Neutrophil (primary cell): ENCODE results near the gene CHAD.
A peak's percentile ranks its signal among the peaks of the same experiment; 100 is the strongest.
"Not testable (repeated sequence)": the region's sequence is repeated elsewhere in the genome, so short reads cannot be mapped to it uniquely, and the experiment has no call there.

ENCODE experiments used
- H3K27ac ChIP-seq: fragments of 200-600 bp; sonication (generic); 2 replicates; pipeline ENCODE4 v1.5.1; 2016; ENCODE audit warnings: mild to moderate bottlenecking, moderate library complexity
- H3K27me3 ChIP-seq: fragments of 200-600 bp; sonication (generic); 2 replicates; pipeline ENCODE4 v1.6.0; 2016; ENCODE audit warnings: mild to moderate bottlenecking
- H3K36me3 ChIP-seq: fragments of 200-600 bp; sonication (generic); 2 replicates; pipeline ENCODE4 v1.5.1; 2017
- H3K4me1 ChIP-seq, 2 experiments: fragments of 200-600 bp in 1 of 2; sonication (generic) in 1 of 2; 1 replicate in 1 of 2; 2 replicates in 1 of 2; pipeline versions ENCODE4 v1.5.1 to v1.6.1; 2013 to 2016; ENCODE audit warnings: low read depth in 1 of 2, low read length in 1 of 2, mild to moderate bottlenecking in 1 of 2, moderate library complexity in 1 of 2; ENCODE audit not compliant: control insufficient read depth in 1 of 2, insufficient read depth in 1 of 2
- H3K4me3 ChIP-seq, 2 experiments: fragments of 200-600 bp in 1 of 2; sonication (generic) in 1 of 2; 1 replicate in 1 of 2; 2 replicates in 1 of 2; pipeline ENCODE4 v1.5.1; 2013 to 2016; ENCODE audit warnings: low read depth in 1 of 2, low read length in 1 of 2, mild to moderate bottlenecking in 1 of 2, moderate library complexity in 1 of 2
- H3K9me3 ChIP-seq: fragments of 200-600 bp; sonication (generic); 2 replicates; pipeline ENCODE4 v1.5.1; 2016
- CTCF ChIP-seq: fragments of 200-600 bp; sonication (generic); IDR thresholded peaks from 2 replicates; pipeline ENCODE4 v1.5.1; 2016; ENCODE audit warnings: antibody characterized with exemption

The CHAD gene

GRCh38 chr17:50430821-50431618, 37.7 kb downstream of the CHAD start:
- Histone ChIP-seq H3K36me3 (no peaks in the 10 kb centered on the region), H3K27ac (no peak overlapping the region), H3K4me3 (no peak overlapping the region), H3K27me3 (no peaks in the 10 kb centered on the region), H3K4me1 (peaks cover 10 to 11% of the 10 kb centered on the region in 2 experiments), H3K9me3 (no peaks in the 10 kb centered on the region)
- TF ChIP-seq CTCF: no peak

- peaks cover 14 to 18% of the 10 kb centered on the region in 2 experiments for H3K4me1 ChIP-seq
- no peaks in the 10 kb centered on the region for H3K27me3 ChIP-seq
- H3K9me3 ChIP-seq: no peaks in the 10 kb centered on the region
- no peak for TF ChIP-seq CTCF
- no peak overlapping the region for H3K4me3 ChIP-seq
- H3K27ac ChIP-seq: no peak overlapping the region
- no peaks in the 10 kb centered on the region for H3K36me3 ChIP-seq
Observed at GRCh38 chr17:50429793-50430192, 38.9 kb downstream of the CHAD start.

- Histone ChIP-seq H3K9me3 (no peaks in the 10 kb centered on the region), H3K36me3 (no peaks in the 10 kb centered on the region), H3K27ac (no peak overlapping the region), H3K4me1 (peaks cover 14 to 18% of the 10 kb centered on the region in 2 experiments), H3K4me3 (no peak overlapping the region), H3K27me3 (no peaks in the 10 kb centered on the region)
- no peak for TF ChIP-seq CTCF
Observed at GRCh38 chr17:50428831-50429424, 39.8 kb downstream of the CHAD start.

- not testable (repeated sequence) for H3K27me3 ChIP-seq, H3K36me3 ChIP-seq, H3K9me3 ChIP-seq, H3K27ac ChIP-seq, H3K4me3 ChIP-seq
- peaks cover 14 to 18% of the 10 kb centered on the region in 2 experiments for H3K4me1 ChIP-seq
Observed at GRCh38 chr17:50428126-50428525, 40.6 kb downstream of the CHAD start.

GRCh38 chr17:50426814-50427787, 41.6 kb downstream of the CHAD start:
- Histone ChIP-seq H3K27ac (peak overlapping the region; percentile 41), H3K4me3 (peak overlapping the region; percentile 58 to 83), H3K27me3 (no peaks in the 10 kb centered on the region), H3K9me3 (no peaks in the 10 kb centered on the region), H3K4me1 (peaks cover 14 to 18% of the 10 kb centered on the region in 2 experiments), H3K36me3 (no peaks in the 10 kb centered on the region)
- no peak for TF ChIP-seq CTCF
